HG03558 (cell line): ENCODE data around the gene LHFPL6.

Source experiments
- ATAC-seq: cut with Tn5 transposase; IDR thresholded peaks from one replicate; pipeline ENCODE4 v1.9.1; 2021; ENCODE audit warnings: moderate number of reproducible peaks; ENCODE audit not compliant: unreplicated experiment; ENCODE audit errors: extremely low read depth

LHFPL6 gene

DNA sequence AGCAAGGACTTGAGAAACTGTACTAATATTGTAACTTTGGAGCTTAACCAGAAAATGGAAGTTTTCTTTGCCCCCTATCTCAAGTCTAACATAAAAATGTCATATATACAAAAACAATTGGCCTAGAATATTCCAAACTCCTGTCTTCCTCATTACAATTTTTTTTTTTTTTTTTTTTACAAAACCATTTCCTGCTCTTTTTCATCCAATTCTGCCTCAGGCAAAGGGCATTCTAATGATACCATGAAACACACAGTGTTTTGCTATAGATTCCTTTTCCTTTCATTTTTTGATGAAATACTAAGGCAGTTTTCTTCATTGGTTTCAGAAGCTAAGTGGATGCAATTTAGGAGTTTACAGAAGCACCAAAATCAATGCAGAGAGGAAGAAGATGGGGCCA is 119.7 kb downstream of the LHFPL6 start:
- no peak for ATAC-seq

- no peak for ATAC-seq
Measured at GRCh38 chr13:39481491-39481890, 121.5 kb downstream of the LHFPL6 start.

DNA sequence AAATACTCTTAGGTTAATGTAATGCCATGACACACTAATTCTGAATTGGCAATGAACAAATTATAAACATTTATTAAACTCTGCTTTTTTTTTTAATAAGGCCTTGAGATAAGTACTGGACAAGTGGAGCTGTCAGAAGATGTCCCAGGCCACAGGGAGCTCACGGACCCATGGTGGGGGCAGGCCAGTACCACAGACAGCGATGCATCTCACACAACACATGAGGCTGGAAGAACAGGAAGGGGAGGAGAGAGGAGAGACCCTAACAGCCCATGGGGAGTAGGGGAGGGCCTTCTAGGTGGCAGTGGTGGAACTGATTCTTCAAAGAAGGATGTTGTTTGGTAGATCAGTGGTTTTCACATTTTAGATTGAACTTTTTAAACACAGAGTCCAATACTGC is 128.4 kb downstream of the LHFPL6 start:
- ATAC-seq: no peak

GRCh38 chr13:39469676-39470075 is 133.3 kb downstream of the LHFPL6 start:
- ATAC-seq: no peak

DNA sequence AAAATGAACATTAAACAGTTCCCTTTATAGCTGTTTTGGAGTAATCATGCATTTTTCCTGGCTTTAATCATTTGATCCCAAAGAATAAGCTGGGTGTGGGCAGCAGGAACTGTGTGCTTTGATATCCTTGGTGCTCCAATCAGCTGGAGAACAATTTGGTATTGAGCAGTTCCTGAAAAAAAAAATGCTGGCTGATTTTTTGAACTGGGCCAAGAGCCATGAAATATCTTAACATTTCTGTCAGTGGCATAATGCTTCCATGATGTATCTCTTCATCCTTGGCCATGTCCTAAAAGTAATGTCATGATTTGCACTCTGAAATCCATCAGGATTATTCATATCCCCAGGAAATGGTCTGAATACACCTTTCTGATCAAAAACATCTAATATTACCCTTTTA is 134.7 kb downstream of the LHFPL6 start:
- ATAC-seq: no peak

DNA sequence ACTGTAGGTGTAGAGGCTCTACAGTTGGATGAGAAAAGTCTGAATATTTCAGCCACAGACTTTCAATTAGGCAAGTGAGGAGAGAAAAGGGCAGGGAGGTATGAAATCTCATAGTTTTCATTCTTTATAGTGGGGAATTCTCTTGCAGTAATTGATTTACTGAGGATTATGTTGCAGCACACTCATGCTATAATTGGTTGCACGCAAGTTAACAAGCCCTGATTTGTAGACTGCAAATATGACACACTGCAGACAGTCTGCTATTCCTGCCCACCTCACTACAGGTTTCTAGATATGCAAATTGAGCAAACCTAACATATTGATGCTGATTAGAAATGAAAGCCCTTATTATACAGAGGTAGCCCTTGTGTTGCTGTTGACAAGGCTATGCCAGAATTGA is 139.4 kb downstream of the LHFPL6 start:
- ATAC-seq: no peak

GRCh38 chr13:39462906-39463305 is 140.1 kb downstream of the LHFPL6 start:
- ATAC-seq: no peak

DNA sequence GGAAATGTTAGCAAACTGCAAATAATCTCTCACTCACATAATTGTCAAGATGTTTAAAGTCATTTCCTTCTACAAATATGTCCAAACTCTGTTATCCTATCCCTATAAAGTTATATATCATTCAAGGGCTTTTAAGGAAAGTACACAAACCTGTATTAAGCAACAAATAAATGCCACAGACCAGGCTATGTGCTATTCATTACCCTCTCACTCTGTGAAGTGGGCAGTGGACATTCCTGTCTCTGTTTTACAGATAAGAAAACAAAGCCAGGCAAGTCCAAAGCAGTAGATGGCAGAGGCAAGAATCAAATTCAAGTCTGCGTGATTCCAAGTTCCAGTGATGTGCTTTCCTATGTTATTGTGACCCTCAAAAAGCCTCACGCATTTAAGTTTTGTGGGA is 140.6 kb downstream of the LHFPL6 start:
- no peak for ATAC-seq

DNA sequence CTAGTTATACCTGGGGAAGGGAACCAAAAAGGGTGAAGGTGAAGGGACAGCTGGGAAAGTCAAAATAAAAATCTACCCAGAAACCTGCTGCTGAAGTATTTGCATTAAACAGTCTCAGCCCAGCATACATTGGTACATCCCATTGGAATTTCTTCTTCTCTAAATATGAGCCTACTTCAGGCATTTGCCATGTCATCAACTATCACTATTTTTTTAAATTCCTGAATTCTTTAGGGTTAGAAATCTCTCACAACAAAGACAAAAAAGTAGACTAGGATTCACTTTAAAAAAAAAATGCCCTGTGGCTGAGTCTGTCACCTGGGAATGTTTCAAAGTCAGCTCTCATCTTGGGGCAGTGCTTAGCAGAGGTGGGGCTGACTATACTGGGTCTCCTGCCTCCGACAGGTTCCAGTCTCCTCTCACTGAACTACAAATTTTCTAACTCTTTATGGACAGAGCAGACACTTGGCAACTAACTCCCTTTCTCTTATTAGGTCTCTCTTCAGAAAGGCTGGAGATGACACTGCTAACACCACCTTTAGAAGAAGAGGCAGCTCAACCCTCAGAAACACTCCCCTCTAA is 141.2 kb downstream of the LHFPL6 start:
- no peak for ATAC-seq

DNA sequence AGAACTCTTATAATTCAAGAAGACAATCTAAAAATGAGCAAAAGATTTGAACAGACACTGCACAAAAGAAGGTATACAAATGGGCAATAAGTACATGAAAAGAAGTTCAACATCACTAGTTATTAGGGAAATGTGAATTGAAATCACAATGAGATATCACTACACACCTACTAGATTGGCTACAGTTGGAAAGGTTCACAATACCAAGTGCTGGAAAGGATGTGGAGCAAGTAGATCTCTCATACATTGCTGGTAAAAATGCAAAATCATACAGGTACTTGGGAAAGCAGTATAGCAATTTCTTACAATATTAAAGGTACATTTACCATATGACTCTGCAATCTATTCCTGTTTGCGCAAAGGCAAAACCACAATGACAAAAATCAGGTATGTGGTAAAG is 145.7 kb downstream of the LHFPL6 start:
- ATAC-seq: no peak

DNA sequence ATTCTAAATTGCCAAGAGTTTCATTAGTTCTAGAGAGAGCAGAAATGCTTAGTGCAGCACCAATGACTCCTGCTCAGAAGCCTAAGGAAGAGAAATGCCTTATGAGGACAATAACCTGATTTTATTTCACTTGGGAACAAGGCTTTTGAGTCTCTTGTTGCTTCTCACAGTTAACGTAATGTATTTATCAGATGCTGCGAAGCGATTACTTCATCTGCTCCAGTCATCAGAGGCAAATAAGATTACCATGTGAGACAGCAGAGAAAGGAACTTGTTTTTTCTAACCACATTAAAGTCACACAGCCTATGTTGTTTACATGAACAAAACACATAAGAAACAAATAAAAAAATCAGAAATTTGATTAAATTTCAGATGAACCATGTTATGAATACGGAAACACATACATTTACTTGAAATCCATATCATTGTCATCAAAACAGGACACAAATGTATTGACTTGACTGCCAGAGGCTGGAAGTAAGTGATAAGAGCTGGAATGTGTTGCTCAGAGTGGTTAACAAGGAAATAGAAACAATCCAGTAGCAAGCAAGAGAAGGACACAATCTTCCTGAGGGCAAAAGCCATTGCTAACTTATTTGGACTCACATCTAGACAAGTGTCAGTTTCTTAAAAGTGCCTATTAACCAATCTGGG is 147.3 kb downstream of the LHFPL6 start:
- no peak for ATAC-seq

- ATAC-seq: no peak
Measured at GRCh38 chr13:39452834-39453233, 150.2 kb downstream of the LHFPL6 start.

DNA sequence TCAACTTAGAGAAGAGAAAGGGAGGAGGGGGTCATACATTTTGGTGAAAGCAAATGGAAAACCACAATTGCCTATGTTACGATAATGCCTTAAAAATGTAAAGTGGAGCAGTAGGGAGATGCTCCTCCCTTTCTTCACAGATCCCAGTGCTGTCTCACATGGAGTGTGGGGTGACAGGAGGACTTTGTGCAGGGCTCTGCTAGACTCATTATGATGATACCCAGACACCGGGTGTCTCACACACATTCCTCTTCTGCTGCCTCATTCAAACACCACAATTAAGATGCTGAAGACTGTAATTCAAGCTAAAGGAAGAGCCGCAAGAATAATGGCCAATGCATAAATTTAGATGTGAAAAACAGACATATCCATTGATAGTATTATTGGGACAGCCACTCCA is 150.6 kb downstream of the LHFPL6 start:
- ATAC-seq: no peak

DNA sequence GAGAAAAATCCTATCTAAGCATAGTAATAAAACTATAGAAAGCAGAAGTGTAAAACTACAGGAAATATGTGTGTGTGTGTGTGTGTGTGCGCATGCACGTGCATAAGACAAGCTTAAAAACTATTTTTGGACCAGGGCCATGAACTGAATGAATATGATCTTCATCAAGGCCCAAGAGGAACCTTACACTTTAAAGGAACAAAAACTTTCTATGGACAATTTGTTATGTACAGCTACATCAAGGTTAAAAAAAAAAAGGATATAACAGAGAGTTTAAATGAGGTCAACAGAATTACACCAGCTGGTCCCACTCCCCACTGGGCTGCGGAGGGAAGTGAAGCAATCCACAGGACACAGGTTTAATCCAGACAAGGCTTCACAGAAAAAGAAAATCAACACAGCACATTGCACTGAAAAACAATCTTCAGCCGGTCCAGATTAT is 151.1 kb downstream of the LHFPL6 start:
- ATAC-seq: no peak

DNA sequence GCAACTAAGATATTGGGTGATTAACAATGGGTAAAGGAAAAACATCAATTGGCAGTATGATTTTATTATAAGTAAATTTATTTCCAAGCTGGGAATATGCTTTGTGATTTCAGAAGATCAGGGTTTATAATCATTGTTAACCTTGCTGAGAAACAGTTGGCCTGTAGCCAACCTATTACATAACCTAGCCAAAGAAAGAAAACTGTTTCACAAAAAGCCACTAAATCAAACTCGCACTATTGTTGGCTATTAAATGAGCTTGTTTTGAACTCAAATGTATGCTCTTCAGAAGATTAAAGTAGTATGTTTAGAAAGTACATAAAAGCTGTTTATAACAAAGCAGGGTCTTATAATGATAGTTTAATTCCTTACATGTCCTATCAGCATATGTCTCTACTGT is 151.7 kb downstream of the LHFPL6 start:
- no peak for ATAC-seq

- ATAC-seq: no peak
Measured at GRCh38 chr13:39450176-39450575, 152.8 kb downstream of the LHFPL6 start.

DNA sequence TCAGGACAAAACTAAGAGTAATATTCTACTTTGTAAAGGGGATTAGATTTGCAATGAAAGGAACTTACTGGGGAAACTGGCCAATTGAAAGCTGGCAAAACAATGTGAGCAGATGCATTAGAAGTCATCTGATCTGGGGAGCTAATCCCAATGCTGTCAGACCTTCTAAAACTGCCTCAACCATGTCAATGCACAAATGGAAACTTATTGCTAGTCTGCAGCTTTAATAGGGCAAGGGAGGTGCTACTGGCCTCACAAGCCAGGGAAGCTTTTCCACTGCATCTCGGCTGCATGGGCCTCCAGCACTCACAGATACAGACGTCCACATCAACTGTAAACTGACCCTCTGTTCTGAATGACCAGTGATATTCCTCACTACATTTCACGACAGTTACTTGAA is 154.2 kb downstream of the LHFPL6 start:
- ATAC-seq: no peak

GRCh38 chr13:39446865-39447264 is 156.1 kb downstream of the LHFPL6 start:
- ATAC-seq: no peak

GRCh38 chr13:39444866-39445265 is 158.1 kb downstream of the LHFPL6 start:
- ATAC-seq: no peak

DNA sequence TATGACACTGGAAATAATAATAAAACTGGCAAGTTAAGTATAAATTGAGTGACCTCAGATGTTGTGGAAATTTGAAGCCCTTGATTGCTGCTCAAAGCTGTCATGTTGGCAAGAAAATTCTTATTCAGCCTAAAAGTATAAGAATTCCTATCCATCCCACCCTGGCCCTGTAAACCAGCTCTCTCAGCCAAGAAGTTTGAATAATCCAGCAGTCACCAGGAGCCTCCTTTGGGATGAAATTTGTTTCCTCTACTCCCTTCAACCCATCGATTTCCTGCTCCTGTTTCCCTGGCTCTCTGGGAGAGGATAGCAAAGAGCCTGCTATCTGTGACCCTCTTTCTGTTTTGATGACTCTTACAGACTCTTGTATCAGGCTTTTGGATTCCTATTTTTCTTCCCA is 169.3 kb downstream of the LHFPL6 start:
- no peak for ATAC-seq

DNA sequence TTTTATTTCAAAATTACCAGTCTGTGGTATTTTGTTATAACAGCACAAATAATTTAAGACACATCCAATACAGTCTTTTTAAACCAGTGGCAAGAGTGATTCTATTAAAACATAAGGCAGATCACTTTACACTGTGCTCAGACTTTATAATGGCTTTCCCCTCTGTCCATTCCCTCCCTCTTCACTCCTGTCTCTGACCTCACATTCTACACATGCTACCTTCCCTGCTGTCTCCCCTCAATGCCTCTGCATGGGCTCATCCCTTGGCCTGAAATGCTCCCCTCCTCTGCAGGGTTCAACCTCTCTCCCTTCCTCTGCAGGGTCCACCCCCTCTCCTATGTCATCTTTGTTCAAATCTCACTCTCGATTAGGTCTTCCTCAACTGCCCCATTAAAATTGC is 170.8 kb downstream of the LHFPL6 start:
- ATAC-seq: no peak

GRCh38 chr13:39422845-39423565 is 180.0 kb downstream of the LHFPL6 start:
- ATAC-seq: no peak
